Measurements from ENCODE around the gene ADGRB2.

DNA sequence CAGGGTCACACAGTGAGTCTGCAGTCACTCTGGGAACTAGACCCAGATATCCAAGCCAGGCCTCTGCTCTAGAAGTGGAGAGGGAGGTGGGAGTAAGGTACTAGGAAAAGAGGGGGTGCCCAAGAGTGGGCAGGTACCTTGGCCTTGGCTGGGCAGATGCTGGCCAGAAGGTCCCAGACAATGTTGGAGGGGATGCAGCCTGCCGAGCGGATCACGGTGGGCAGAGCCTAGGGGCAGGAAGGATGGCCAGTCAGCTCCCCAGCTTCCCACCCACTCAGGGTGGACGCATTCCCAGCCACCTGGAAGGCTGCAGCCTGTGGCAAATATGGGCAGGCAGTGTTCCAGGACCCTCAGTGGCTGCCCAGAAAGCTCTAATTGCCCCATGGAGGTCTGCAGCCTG lies 28.4 kb upstream of the ADGRB2 start:
- TF ChIP-seq, protein P1, sequence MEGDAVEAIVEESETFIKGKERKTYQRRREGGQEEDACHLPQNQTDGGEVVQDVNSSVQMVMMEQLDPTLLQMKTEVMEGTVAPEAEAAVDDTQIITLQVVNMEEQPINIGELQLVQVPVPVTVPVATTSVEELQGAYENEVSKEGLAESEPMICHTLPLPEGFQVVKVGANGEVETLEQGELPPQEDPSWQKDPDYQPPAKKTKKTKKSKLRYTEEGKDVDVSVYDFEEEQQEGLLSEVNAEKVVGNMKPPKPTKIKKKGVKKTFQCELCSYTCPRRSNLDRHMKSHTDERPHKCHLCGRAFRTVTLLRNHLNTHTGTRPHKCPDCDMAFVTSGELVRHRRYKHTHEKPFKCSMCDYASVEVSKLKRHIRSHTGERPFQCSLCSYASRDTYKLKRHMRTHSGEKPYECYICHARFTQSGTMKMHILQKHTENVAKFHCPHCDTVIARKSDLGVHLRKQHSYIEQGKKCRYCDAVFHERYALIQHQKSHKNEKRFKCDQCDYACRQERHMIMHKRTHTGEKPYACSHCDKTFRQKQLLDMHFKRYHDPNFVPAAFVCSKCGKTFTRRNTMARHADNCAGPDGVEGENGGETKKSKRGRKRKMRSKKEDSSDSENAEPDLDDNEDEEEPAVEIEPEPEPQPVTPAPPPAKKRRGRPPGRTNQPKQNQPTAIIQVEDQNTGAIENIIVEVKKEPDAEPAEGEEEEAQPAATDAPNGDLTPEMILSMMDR (IDR thresholded peaks at IDR 0.05) = no peak
- TF ChIP-seq EP300 (IDR thresholded peaks at IDR 0.05) (no peak), POLR2A (IDR thresholded peaks at IDR 0.05) (no peak), POLR2AphosphoS5 (IDR thresholded peaks at IDR 0.05) (no peak)

All from upper lobe of left lung (tissue), 4 donors.